ENCODE measurements around the gene SMARCA1. TPM values are rescaled to one million over a fixed set of nuclear protein-coding genes. Genes with fewer than 3 reads are reported as not detected.
A peak's percentile ranks its signal among the peaks of the same experiment; 100 is the strongest.
"Not testable (repeated sequence)": the region's sequence is repeated elsewhere in the genome, so short reads cannot be mapped to it uniquely, and the experiment has no call there.

The SMARCA1 gene
- total and polyA plus RNA-seq, 8 donors: 26.1 to 143 (median 122) TPM

DNA sequence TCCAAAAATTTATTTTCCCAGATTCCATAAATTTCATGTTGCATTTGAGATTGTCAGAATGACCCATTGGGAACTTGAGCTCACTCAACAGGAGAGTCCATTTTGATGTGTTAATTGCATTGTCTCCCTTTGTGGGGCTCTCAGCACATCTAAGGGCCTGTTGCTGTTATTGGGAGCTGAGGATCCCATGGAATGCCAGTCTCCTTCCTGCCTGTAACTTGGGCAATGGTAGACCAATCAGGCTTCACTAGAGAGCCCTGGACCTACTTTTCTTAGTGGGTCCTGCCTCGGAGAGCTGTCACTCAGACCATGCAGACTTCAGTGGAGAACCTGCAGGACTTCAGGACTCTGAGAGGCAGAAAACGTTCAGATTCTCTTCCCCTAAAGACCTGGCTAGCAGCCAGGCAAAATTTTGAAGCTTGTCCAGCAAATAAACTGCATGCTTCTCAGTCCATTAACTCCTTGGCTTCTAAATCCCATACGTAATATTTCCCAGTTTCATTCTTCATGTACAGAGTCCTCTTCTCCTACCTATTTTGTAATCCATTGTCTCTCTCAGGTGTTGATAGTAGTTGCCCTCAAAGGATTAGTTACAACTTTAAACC lies 41.9 kb upstream of the SMARCA1 start:
- no peak for ATAC-seq
- H3K27me3 ChIP-seq: no peaks in the 10 kb centered on the region
- peak in 2 of 4 donors; percentile 53 to 64 for DNase-seq
- H3K4me1 ChIP-seq: no peaks in the 10 kb centered on the region
- H3K36me3 ChIP-seq: peaks cover 0 to 48% of the 10 kb centered on the region in 2 donors
- TF ChIP-seq, protein P1, sequence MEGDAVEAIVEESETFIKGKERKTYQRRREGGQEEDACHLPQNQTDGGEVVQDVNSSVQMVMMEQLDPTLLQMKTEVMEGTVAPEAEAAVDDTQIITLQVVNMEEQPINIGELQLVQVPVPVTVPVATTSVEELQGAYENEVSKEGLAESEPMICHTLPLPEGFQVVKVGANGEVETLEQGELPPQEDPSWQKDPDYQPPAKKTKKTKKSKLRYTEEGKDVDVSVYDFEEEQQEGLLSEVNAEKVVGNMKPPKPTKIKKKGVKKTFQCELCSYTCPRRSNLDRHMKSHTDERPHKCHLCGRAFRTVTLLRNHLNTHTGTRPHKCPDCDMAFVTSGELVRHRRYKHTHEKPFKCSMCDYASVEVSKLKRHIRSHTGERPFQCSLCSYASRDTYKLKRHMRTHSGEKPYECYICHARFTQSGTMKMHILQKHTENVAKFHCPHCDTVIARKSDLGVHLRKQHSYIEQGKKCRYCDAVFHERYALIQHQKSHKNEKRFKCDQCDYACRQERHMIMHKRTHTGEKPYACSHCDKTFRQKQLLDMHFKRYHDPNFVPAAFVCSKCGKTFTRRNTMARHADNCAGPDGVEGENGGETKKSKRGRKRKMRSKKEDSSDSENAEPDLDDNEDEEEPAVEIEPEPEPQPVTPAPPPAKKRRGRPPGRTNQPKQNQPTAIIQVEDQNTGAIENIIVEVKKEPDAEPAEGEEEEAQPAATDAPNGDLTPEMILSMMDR (IDR thresholded peaks at IDR 0.05): no peak
- intact Hi-C loops (cut with DNase I): no loop called here
- H3K9me3 ChIP-seq: no peaks in the 10 kb centered on the region
- no peak overlapping the region for H3K27ac ChIP-seq
- H3K4me3 ChIP-seq: no peak overlapping the region

- ATAC-seq; intact Hi-C loops (cut with DNase I); H3K4me3 ChIP-seq; H3K27me3 ChIP-seq; DNase-seq; H3K27ac ChIP-seq; H3K4me1 ChIP-seq; H3K9me3 ChIP-seq: not testable (repeated sequence)
- H3K36me3 ChIP-seq: peaks cover 0 to 49% of the 10 kb centered on the region in 2 donors
Observed at GRCh38 chrX:129564345-129564744, 41.1 kb upstream of the SMARCA1 start.

- Histone ChIP-seq H3K9me3 (no peaks in the 10 kb centered on the region), H3K27me3 (no peaks in the 10 kb centered on the region), H3K27ac (no peak overlapping the region), H3K4me1 (no peaks in the 10 kb centered on the region), H3K4me3 (no peak overlapping the region), H3K36me3 (peaks cover 0 to 46% of the 10 kb centered on the region in 2 donors)
- DNase-seq (no peak), ATAC-seq (no peak)
- intact Hi-C loops (cut with DNase I): no loop called here
- TF ChIP-seq, protein P1 (IDR thresholded peaks at IDR 0.05): no peak
Observed at GRCh38 chrX:129561453-129561852, 38.2 kb upstream of the SMARCA1 start.

GRCh38 chrX:129559783-129560182 lies 36.5 kb upstream of the SMARCA1 start:
- DNase-seq (no peak), ATAC-seq (no peak)
- Histone ChIP-seq H3K4me3 (no peak overlapping the region), H3K4me1 (no peaks in the 10 kb centered on the region), H3K9me3 (no peaks in the 10 kb centered on the region), H3K36me3 (peaks cover 0 to 46% of the 10 kb centered on the region in 2 donors), H3K27me3 (no peaks in the 10 kb centered on the region), H3K27ac (no peak overlapping the region)
- intact Hi-C loops (cut with DNase I): no loop called here
- TF ChIP-seq, protein P1 (IDR thresholded peaks at IDR 0.05): no peak

GRCh38 chrX:129557844-129558480 lies 34.7 kb upstream of the SMARCA1 start:
- no peak for DNase-seq
- no peaks in the 10 kb centered on the region for H3K4me1 ChIP-seq
- TF ChIP-seq, protein P1 (IDR thresholded peaks at IDR 0.05): no peak
- no peak overlapping the region for H3K4me3 ChIP-seq
- no peaks in the 10 kb centered on the region for H3K27me3 ChIP-seq
- no peak for ATAC-seq
- intact Hi-C loops (cut with DNase I): no loop called here
- H3K9me3 ChIP-seq: no peaks in the 10 kb centered on the region
- H3K27ac ChIP-seq: no peak overlapping the region
- peaks cover 0 to 41% of the 10 kb centered on the region in 2 donors for H3K36me3 ChIP-seq
